HFFc6 (cell line): Measurements from ENCODE around the gene CDC25C. TPM values are rescaled to one million over a fixed set of nuclear protein-coding genes. Genes with fewer than 3 reads are reported as not detected.
A peak's percentile ranks its signal among the peaks of the same experiment; 100 is the strongest.

Experiments
- DNase-seq: peaks from one replicate; pipeline ENCODE4 v3.0.0-alpha.2; 2018
- H3K27ac Mint-ChIP-seq: 2 replicates; pipeline ENCODE4 v1.8.0; 2020; ENCODE audit warnings: mild to moderate bottlenecking, mixed read lengths
- H3K27me3 Mint-ChIP-seq: 2 replicates; pipeline ENCODE4 v1.8.0; 2021; ENCODE audit warnings: mild to moderate bottlenecking, moderate library complexity, mixed read lengths; ENCODE audit not compliant: insufficient read depth
- H3K36me3 Mint-ChIP-seq: 2 replicates; pipeline ENCODE4 v1.8.0; 2021; ENCODE audit warnings: low read depth, mixed read lengths
- H3K4me1 Mint-ChIP-seq: 2 replicates; pipeline ENCODE4 v1.8.0; 2020; ENCODE audit warnings: low read depth, mixed read lengths
- H3K4me3 Mint-ChIP-seq: 2 replicates; pipeline ENCODE4 v1.8.0; 2020; ENCODE audit warnings: mild to moderate bottlenecking, moderate library complexity, mixed read lengths
- H3K9me3 Mint-ChIP-seq: 2 replicates; pipeline ENCODE4 v1.8.0; 2020; ENCODE audit warnings: mild to moderate bottlenecking, mixed read lengths
- CTCF ChIP-seq: fragments of 200-600 bp; sonication (generic); IDR thresholded peaks from 2 replicates; pipeline ENCODE4 v1.5.0; 2021; ENCODE audit warnings: antibody characterized with exemption, mild to moderate bottlenecking
- total RNA-seq, 6 experiments: library from RNA; stranded (reverse); fragmentation: NEBNext Ultra II Directional; extraction: Animal tissue kit (Norgen Biotek cat#: 25700); gene quantifications; 2 replicates in 1 of 6; 3 replicates in 5 of 6; pipeline ENCODE4 v1.2.3, GENCODE V29; 2021

Gene CDC25C
- total RNA-seq, 6 experiments from 2014 or later: 4.1 to 10.5 (median 8.7) TPM

GRCh38 chr5:138369706-138370105, 38.1 kb upstream of the CDC25C start:
- Mint-ChIP-seq H3K9me3 (no peaks in the 10 kb centered on the region), H3K27me3 (no peaks in the 10 kb centered on the region; the same call in 1 of the 2 replicates), H3K27ac (no peak overlapping the region; the same call in 1 of the 2 replicates), H3K4me3 (no peak overlapping the region), H3K36me3 (no peaks in the 10 kb centered on the region), H3K4me1 (peaks cover 20% of the 10 kb centered on the region)
- DNase-seq: no peak
- TF ChIP-seq CTCF: no peak

- no peak overlapping the region for H3K4me3 Mint-ChIP-seq
- no peaks in the 10 kb centered on the region; the same call in 1 of the 2 replicates for H3K27me3 Mint-ChIP-seq
- no peaks in the 10 kb centered on the region for H3K9me3 Mint-ChIP-seq
- H3K4me1 Mint-ChIP-seq: peaks cover 20% of the 10 kb centered on the region
- no peak for DNase-seq
- no peak for TF ChIP-seq CTCF
- H3K36me3 Mint-ChIP-seq: no peaks in the 10 kb centered on the region
- no peak overlapping the region for H3K27ac Mint-ChIP-seq
Observed at GRCh38 chr5:138369261-138369660, 37.7 kb upstream of the CDC25C start.

- Mint-ChIP-seq H3K9me3 (no peaks in the 10 kb centered on the region), H3K36me3 (no peaks in the 10 kb centered on the region), H3K27ac (no peak overlapping the region), H3K4me3 (peak overlapping the region; percentile 7; the same call in 1 of the 2 replicates), H3K4me1 (peaks cover 20% of the 10 kb centered on the region), H3K27me3 (no peaks in the 10 kb centered on the region; the same call in 1 of the 2 replicates)
- TF ChIP-seq CTCF: no peak
- DNase-seq: no peak
Observed at GRCh38 chr5:138366632-138367382, 35.2 kb upstream of the CDC25C start.

GRCh38 chr5:138364576-138364975, 33.0 kb upstream of the CDC25C start:
- no peaks in the 10 kb centered on the region for H3K36me3 Mint-ChIP-seq
- TF ChIP-seq CTCF: no peak
- H3K27me3 Mint-ChIP-seq: no peaks in the 10 kb centered on the region; the same call in 1 of the 2 replicates
- H3K4me1 Mint-ChIP-seq: peaks cover 23% of the 10 kb centered on the region
- no peak overlapping the region for H3K4me3 Mint-ChIP-seq
- no peaks in the 10 kb centered on the region for H3K9me3 Mint-ChIP-seq
- H3K27ac Mint-ChIP-seq: no peak overlapping the region
- DNase-seq: no peak

- Mint-ChIP-seq H3K4me3 (no peak overlapping the region), H3K27me3 (no peaks in the 10 kb centered on the region), H3K36me3 (no peaks in the 10 kb centered on the region), H3K4me1 (peaks cover 6% of the 10 kb centered on the region; the same call in 1 of the 2 replicates), H3K9me3 (no peaks in the 10 kb centered on the region), H3K27ac (no peak overlapping the region)
- no peak for TF ChIP-seq CTCF
- no peak for DNase-seq
Observed at GRCh38 chr5:138360941-138361452, 29.4 kb upstream of the CDC25C start.
